ENCODE results near the gene CTSG. TPM values are rescaled to one million over a fixed set of nuclear protein-coding genes. Genes with fewer than 3 reads are reported as not detected.
"Not testable (repeated sequence)": the region's sequence is repeated elsewhere in the genome, so short reads cannot be mapped to it uniquely, and the experiment has no call there.

CTSG gene, protein sequence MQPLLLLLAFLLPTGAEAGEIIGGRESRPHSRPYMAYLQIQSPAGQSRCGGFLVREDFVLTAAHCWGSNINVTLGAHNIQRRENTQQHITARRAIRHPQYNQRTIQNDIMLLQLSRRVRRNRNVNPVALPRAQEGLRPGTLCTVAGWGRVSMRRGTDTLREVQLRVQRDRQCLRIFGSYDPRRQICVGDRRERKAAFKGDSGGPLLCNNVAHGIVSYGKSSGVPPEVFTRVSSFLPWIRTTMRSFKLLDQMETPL
- total RNA-seq, result not detected

DNA sequence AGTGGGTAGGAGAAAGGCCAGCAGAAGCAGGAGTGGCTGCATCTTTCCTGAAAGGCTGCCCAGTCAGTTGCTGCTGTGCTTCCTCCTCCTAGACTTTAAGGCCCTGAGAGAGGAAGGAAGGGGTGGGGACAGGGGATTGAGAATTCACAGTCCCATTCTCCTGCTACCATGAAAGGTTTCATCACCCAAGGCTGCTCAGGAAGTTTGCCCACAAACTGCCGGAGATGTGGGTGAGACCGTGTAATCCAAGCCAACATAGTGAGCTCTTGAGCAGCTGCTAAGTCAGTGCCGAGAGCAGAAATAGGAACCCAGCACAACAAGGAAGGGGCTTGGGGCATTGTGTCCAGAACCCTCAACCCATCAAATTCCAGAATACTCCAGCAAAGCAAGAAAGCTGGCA, at the start of gene CTSG:
CTSG (minus strand) TSS at position 69 of the 400 bp plus-strand sequence; CDS start at position 42, 27 bp downstream.
- CTCF ChIA-PET, result interaction anchor here (1.2 kb wide), 1 partner anchor 9 kb away, joined by 3 read pairs; no protein-coding TSS in a partner anchor
- POLR2A ChIA-PET, result no interaction called here

GRCh38 chr14:24613747-24614146, 37.7 kb upstream of the CTSG start:
- ChIA-PET POLR2A (no interaction called here), CTCF (interaction anchor here (1.0 to 1.3 kb wide), 2 partner anchors 8 to 132 kb away, joined by 3 read pairs; no protein-coding TSS in a partner anchor)

GRCh38 chr14:24613241-24613640, 37.2 kb upstream of the CTSG start:
- ChIA-PET CTCF (interaction anchor here (1.3 kb wide), 1 partner anchor 8 kb away, joined by 3 read pairs; no protein-coding TSS in a partner anchor), POLR2A (no interaction called here)

DNA sequence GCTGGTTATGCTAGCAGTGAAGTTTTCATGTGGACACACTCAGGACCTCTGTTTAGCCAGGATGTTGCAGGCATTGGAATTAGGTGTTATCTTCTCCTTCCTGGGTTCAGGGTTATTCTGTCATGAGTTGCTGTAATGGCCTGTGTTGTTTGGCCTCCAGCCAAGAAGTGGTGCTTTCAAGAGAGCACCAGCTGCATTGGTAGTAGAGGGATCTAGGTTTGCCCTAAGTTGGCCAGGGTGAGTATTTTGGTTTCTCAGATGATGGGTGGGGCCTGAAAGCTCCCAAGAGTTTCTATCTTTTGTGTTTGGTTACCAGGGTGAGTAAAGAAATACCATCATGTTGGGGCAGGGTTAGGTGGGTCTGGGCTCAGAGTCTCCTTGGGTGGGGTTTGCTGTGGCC, 36.1 kb upstream of the CTSG start:
- CTCF ChIA-PET, result interaction anchor here (1.4 to 2.0 kb wide), 2 partner anchors 16 to 81 kb away, joined by 3 to 6 read pairs; no protein-coding TSS in a partner anchor
- POLR2A ChIA-PET, result interaction anchor here (0.9 to 2.0 kb wide), 2 partner anchors 16 to 22 kb away, joined by 3 to 7 read pairs; partner anchors contain the start of gene GZMB

- POLR2A ChIA-PET, result interaction anchor here (0.6 to 1.3 kb wide), 3 partner anchors 19 to 84 kb away, joined by 3 to 7 read pairs (median 5); no protein-coding TSS in a partner anchor
Measured at GRCh38 chr14:24609655-24610344, 33.8 kb upstream of the CTSG start, which contains the start of gene GZMH. TSS of gene GZMH (minus strand) at chr14:24609685. CDS start at chr14:24609613, 72 bp downstream.

DNA sequence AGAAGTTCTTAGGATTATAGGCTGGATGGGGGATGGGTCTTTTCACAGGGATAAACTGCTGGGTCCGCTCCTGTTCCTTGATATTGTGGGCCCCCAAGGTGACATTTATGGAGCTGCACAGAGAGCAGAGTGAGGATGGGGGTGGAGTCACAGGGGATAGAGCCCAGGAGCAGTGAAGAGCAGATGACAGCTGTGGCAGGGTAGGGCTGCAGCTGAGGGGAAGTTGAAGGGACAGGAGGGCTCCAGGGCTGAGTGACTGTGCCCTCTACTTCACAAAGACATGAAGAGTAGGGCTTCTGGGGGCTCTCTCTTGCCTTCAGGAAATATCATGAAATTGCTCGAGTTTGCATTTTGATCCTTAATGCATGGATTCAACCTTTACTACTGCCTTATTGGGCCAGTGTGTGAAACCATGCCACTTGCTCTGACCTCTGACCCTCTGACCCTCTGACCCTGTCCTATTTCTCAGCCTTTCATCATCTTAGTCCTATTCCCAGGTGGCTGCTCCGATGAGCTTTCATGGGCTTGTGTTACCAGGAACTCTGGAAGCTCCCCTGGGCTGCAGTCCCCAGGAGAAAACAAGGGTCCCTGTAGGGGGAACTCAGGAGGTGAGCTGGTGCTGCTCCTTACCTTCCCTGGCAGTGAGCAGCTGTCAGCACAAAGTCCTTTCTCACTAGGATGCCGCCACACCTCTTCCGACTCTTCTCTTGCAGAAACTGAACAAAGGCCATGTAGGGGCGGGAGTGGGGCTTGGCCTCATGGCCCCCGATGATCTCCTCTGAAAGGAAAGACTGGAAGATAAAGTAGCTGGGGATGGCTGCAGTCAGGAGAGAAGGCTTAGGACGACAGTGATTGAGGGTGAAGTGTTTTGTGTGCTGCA, 31.8 kb upstream of the CTSG start:
- CTCF ChIA-PET, result interaction anchor here (1.3 to 2.3 kb wide), 6 partner anchors 23 to 127 kb away, joined by 3 to 7 read pairs (median 3); partner anchors contain the start of gene GZMB
- POLR2A ChIA-PET, result interaction anchor here (1.0 to 1.4 kb wide), 2 partner anchors 23 to 26 kb away, joined by 4 to 7 read pairs; partner anchors contain the start of gene GZMB

More at GRCh38 chr14:24609655-24610344, 33.8 kb upstream of the CTSG start, which contains the start of gene GZMH:
- CTCF ChIA-PET, result interaction anchor here (0.6 to 2.3 kb wide), 5 partner anchors 17 to 127 kb away, joined by 3 to 10 read pairs (median 4); partner anchors contain the start of gene GZMB

GRCh38 chr14:24607081-24607480, 31.0 kb upstream of the CTSG start:
- CTCF ChIA-PET, result interaction anchor here (0.7 to 1.8 kb wide), 5 partner anchors 9 to 126 kb away, joined by 3 to 7 read pairs (median 3); partner anchors contain the start of gene GZMB
- POLR2A ChIA-PET, result interaction anchor here (1.0 to 2.1 kb wide), 3 partner anchors 24 to 67 kb away, joined by 4 to 9 read pairs (median 7); partner anchors contain the start of gene GZMB

DNA sequence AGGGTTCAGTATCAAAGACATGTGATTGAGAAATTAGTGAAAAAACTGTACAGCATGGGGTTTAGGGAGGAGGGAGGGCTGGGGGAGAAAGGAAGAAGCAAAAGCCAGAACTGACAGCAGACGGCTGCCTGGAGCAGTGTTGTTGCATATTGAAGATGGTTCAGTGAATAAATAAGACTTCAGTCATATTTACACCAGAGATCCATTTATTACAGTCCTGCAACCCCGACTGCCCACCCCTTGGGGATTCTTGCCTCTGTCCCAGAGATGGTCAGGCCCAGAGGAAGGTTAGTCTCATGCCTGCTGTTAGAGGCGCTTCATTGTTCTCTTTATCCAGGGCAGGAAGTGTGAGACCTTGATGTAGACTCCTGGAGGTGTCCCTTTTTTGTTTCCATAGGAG, 30.2 kb upstream of the CTSG start:
- POLR2A ChIA-PET, result interaction anchor here (0.7 to 2.1 kb wide), 6 partner anchors 21 to 67 kb away, joined by 3 to 9 read pairs (median 5); partner anchors contain the start of gene GZMB
- CTCF ChIA-PET, result interaction anchor here (0.7 to 2.0 kb wide), 11 partner anchors 10 to 167 kb away, joined by 3 to 9 read pairs (median 4); partner anchors contain the start of gene GZMB

DNA sequence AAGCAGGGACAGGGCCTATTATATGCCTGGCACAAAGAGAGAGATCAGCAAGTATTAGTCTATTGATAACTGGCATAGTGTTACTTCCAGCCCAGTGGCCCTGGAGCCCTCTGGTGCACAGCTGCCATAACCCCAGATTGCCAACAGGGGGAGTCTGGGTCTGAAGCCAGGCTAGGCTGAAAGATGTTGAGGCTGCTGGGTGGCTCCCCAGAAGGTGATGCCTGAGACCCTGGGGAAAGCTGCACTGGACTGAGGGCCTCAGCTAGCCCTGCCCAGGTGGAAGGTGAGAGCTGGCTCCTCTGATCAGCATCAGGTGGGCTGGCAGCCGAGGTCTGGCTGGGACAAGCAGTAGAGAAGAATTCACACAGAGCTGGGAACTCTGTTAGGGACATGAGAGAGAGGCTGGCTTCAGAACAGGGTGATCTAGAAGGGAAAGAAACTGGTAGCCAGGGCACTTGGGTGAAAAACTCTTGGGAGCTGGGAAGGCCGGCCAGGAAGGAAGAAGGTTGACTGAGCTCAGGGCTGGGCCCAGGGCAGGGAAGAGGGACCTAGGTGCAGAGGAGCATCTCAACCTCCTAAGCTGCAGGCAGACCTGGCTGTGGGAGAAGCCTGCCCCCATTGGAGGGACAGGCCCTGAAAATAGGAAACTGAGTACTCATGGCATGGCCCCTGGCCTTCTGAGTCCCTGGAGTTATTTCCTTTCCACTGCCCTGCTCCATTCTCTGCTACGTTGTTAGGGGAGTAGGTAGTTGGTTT, 29.6 kb upstream of the CTSG start:
- ChIA-PET CTCF (interaction anchor here (0.8 to 2.0 kb wide), 17 partner anchors 8 to 166 kb away, joined by 3 to 9 read pairs (median 3); partner anchors contain the start of gene GZMB), POLR2A (interaction anchor here (0.7 to 2.1 kb wide), 6 partner anchors 21 to 68 kb away, joined by 3 to 9 read pairs (median 5); partner anchors contain the start of gene GZMB)

DNA sequence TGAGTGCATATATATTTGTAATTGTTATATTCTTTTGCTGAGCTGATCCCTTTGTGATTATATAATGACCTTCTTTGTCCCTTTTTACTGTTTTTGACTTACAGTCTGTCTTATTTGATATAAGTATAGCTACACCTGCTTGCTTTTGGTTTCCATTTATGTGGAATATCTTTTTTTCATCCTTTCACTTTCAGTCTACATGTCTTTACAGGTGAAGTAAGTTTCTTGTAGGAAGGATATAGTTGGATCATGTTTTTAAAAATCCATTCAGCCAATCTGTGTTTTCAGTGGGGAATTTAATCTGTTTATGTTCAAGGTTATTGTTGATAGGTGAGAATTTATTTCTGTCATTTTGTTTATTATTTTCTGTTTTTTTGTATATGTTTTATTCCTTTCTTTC, 21.4 kb upstream of the CTSG start:
- CTCF ChIA-PET, result no interaction called here
- POLR2A ChIA-PET, result no interaction called here

DNA sequence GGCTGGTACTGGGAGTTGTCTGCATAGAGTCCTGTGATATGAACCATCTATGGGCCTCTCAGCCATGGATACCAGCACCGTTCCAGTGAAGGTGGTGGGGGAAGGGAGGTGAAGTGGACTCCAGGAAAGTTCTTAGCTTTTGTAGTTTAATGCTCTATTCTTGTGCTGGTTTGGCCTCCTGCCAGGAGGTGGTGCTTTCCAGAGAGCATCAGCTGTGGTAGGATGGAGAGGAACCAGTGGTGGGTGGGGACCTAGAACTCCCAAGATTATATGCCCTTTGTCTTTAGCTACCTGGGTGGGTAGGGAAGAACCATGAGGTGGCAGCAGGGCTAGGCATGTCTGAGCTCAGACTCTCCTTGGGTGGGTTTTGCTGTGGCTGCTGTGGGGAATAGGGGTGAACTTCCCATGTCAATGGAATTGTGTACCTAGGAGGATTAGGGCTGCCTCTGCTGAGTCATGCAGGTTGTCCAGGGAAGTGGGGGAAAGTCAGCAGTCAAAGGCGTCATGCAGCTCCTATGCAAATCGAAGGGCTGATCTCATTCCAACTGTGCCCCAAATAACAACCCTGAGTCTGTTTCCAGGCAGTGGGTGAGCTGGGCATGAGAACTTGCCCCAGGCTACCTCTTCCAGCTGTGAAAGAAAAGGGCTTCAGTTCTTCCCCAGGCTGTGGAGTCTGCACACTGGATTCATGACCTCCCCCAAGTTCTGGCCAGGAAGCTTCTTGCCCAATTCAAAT, 19.2 kb upstream of the CTSG start:
- POLR2A ChIA-PET, result no interaction called here
- CTCF ChIA-PET, result no interaction called here

GRCh38 chr14:24591004-24591403, 15.0 kb upstream of the CTSG start:
- POLR2A ChIA-PET, CTCF ChIA-PET: not testable (repeated sequence)

DNA sequence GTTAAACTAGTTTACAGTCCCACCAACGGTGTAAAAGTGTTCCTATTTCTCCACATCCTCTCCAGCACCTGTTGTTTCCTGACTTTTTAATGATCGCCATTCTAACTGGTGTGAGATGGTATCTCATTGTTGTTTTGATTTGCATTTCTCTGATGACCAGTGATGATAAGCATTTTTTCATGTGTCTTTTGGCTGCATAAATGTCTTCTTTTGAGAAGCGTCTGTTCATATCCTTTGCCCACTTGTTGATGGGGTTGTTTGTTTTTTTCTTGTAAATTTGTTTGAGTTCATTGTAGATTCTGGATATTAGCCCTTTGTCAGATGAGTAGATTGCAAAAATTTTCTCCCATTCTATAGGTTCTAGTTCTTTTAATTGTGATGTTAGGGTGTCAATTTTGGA, 8.4 kb upstream of the CTSG start:
- POLR2A ChIA-PET, CTCF ChIA-PET: not testable (repeated sequence)

GRCh38 chr14:24578558-24578957, 2.5 kb upstream of the CTSG start:
- POLR2A ChIA-PET, result no interaction called here
- CTCF ChIA-PET, result no interaction called here

GRCh38 chr14:24576771-24577170, 721 bp upstream of the CTSG start:
- ChIA-PET POLR2A (no interaction called here), CTCF (interaction anchor here (1.2 kb wide), 1 partner anchor 9 kb away, joined by 3 read pairs; no protein-coding TSS in a partner anchor)

DNA sequence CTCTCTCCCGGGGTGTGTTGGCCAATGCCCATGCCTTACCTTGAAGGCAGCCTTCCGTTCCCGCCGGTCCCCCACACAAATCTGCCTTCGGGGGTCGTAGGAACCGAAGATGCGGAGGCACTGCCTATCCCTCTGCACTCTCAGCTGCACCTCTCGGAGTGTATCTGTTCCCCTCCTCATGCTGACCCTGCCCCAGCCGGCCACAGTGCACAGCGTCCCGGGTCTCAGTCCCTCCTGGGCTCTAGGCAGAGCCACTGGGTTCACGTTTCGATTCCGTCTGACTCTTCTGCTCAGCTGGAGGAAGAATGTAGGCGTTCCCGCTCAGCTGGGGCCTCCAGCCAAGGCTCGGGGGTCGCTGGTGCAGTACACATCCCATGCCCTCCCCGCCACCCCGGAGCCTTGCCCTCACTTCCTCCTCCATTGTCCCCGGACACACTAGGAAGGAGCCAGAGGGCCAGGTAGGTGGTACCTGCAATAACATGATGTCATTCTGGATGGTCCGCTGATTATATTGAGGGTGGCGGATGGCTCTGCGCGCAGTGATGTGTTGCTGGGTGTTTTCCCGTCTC, 1.8 kb downstream of the CTSG start:
- ChIA-PET CTCF (no interaction called here), POLR2A (no interaction called here)

DNA sequence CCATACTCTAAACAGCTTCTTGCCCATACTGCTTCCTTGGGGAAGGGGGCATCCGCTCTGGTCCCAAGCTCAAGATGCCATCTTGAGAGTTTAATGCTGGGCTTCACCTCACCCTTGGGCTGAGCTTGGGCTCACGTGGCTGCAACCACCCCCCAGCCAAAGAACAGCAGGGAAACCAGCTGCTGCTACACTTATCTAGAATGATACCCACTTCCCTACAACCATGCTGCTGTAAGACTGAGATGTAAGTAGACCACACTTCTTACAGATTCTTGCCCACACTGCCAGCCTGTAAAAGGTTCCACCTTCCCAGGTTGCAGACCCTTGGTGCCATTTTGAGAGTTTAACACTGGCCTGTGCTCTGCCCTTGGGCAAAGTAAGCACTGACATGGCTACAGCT, 9.7 kb downstream of the CTSG start:
- POLR2A ChIA-PET, result no interaction called here
- CTCF ChIA-PET, result no interaction called here
